Fibroblast of lung (primary cell): Measurements from ENCODE around the gene ADAMTS17. TPM values are rescaled to one million over a fixed set of nuclear protein-coding genes. Genes with fewer than 3 reads are reported as not detected.

ENCODE experiments used
- DNase-seq, 2 donors: peaks; one replicate each; pipeline versions ENCODE4 v3.0.0 to v3.0.0-alpha.2; 2010; ENCODE audit warnings: low read depth in 2 of 2
- H2AFZ ChIP-seq: 2 replicates; pipeline ENCODE4 v1.5.1; 2012; ENCODE audit warnings: low read length, control low read depth, inconsistent platforms
- H3K27ac ChIP-seq: 2 replicates; pipeline ENCODE4 v1.5.1; 2011; ENCODE audit warnings: low read length, control low read depth; ENCODE audit not compliant: insufficient read depth
- H3K27me3 ChIP-seq: 2 replicates; pipeline ENCODE4 v1.5.1; 2011; ENCODE audit warnings: mild to moderate bottlenecking, low read length; ENCODE audit not compliant: control insufficient read depth, insufficient read depth
- H3K36me3 ChIP-seq: 2 replicates; pipeline ENCODE4 v1.5.1; 2011; ENCODE audit warnings: low read length; ENCODE audit not compliant: control insufficient read depth, insufficient read depth
- H3K4me1 ChIP-seq: 2 replicates; pipeline ENCODE4 v1.5.1; 2011; ENCODE audit warnings: low read length; ENCODE audit not compliant: control insufficient read depth, insufficient read depth; ENCODE audit errors: extremely low read depth
- H3K4me2 ChIP-seq: 2 replicates; pipeline ENCODE4 v1.5.1; 2011; ENCODE audit warnings: low read length, control low read depth; ENCODE audit not compliant: insufficient read depth; ENCODE audit errors: extremely low read depth
- H3K4me3 ChIP-seq, 4 experiments: fragments of 200-600 bp in 1 of 4; sonication (generic) in 1 of 4; replicated peaks in 1 of 4; 2 replicates each; pipeline ENCODE4 v1.5.1; 2011 to 2016; ENCODE audit warnings: low read length in 4 of 4, low read depth in 3 of 4, mild to moderate bottlenecking in 3 of 4, control low read depth in 2 of 4, inconsistent platforms in 1 of 4, mixed read lengths in 1 of 4; ENCODE audit not compliant: insufficient read depth in 1 of 4; ENCODE audit errors: control extremely low read depth in 1 of 4
- H3K79me2 ChIP-seq: 2 replicates; pipeline ENCODE4 v1.5.1; 2012; ENCODE audit warnings: mild to moderate bottlenecking, low read length, inconsistent platforms; ENCODE audit not compliant: control insufficient read depth, insufficient read depth
- H3K9ac ChIP-seq: 2 replicates; pipeline ENCODE4 v1.5.1; 2011; ENCODE audit warnings: mild to moderate bottlenecking, low read length, control low read depth; ENCODE audit not compliant: insufficient read depth
- H3K9me3 ChIP-seq: 2 replicates; pipeline ENCODE4 v1.5.1; 2012; ENCODE audit warnings: low read depth, low read length; ENCODE audit not compliant: control insufficient read depth, insufficient read depth
- H4K20me1 ChIP-seq: 2 replicates; pipeline ENCODE4 v1.5.1; 2011; ENCODE audit warnings: low read length; ENCODE audit not compliant: control insufficient read depth, insufficient read depth; ENCODE audit errors: extremely low read depth
- EZH2 ChIP-seq: IDR thresholded peaks from 2 replicates; pipeline ENCODE4 v1.5.1; 2012; ENCODE audit warnings: low read length, control low read depth, mild to moderate bottlenecking; ENCODE audit errors: missing control alignments
- polyA plus RNA-seq, 2 donors: library from polyadenylated mRNA; depleted of rRNA in 1 of 2; stranded (reverse) in 1 of 2; unstranded in 1 of 2; fragments of >200 nt; gene quantifications; 2 replicates each; pipeline ENCODE4 v1.2.1, GENCODE V29; 2011 to 2012; ENCODE audit warnings: missing spikeins in 1 of 2
- total RNA-seq: library from RNA; depleted of rRNA; stranded (reverse); fragments of >200 nt; gene quantifications from 2 replicates; pipeline ENCODE4 v1.2.1, GENCODE V29; 2014
- TF ChIP-seq, protein P1 (sequence below), 2 donors: IDR thresholded peaks in 1 of 2; conservative IDR thresholded peaks in 1 of 2; 1 replicate in 1 of 2; 2 replicates in 1 of 2; pipeline ENCODE4 v1.5.1; 2011 to 2012; ENCODE audit warnings: low read length in 2 of 2, control low read depth in 1 of 2, inconsistent platforms in 1 of 2, low read depth in 1 of 2, mild to moderate bottlenecking in 1 of 2

ADAMTS17 gene
- total and polyA plus RNA-seq, 2 donors (not counting 1 experiment from before 2014, with no cell fraction given): 0.09 to 0.17 TPM

DNA sequence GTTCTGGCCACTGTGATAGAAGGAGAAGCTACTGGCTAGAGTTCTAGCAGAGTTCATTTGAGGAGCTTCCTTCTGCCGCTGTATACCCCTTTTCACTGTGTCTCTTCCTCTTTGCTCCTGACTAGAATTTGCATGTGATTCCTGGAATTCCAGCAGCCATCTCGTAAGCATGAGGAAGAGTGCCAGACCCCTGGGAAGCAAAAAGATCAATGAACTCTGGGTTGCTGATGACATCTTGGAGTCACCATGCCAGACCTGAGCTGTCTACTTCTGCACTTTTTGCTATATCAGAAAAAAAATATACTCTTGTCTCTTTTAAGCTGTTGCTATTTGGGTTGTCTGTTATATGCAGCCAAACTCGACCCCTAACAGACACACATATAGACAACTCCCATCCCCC is 3.7 kb upstream of the ADAMTS17 start:
- Histone ChIP-seq H3K36me3 (no peaks in the 10 kb centered on the region), H3K4me2 (no peak overlapping the region), H3K9me3 (no peaks in the 10 kb centered on the region), H3K27me3 (no peaks in the 10 kb centered on the region), H3K4me1 (no peaks in the 10 kb centered on the region), H3K27ac (no peak overlapping the region), H4K20me1 (no peaks in the 10 kb centered on the region), H3K9ac (no peak overlapping the region), H2AFZ (no peak overlapping the region), H3K79me2 (no peaks in the 10 kb centered on the region), H3K4me3 (no peak overlapping the region)
- TF ChIP-seq, protein P1, sequence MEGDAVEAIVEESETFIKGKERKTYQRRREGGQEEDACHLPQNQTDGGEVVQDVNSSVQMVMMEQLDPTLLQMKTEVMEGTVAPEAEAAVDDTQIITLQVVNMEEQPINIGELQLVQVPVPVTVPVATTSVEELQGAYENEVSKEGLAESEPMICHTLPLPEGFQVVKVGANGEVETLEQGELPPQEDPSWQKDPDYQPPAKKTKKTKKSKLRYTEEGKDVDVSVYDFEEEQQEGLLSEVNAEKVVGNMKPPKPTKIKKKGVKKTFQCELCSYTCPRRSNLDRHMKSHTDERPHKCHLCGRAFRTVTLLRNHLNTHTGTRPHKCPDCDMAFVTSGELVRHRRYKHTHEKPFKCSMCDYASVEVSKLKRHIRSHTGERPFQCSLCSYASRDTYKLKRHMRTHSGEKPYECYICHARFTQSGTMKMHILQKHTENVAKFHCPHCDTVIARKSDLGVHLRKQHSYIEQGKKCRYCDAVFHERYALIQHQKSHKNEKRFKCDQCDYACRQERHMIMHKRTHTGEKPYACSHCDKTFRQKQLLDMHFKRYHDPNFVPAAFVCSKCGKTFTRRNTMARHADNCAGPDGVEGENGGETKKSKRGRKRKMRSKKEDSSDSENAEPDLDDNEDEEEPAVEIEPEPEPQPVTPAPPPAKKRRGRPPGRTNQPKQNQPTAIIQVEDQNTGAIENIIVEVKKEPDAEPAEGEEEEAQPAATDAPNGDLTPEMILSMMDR (conservative IDR thresholded peaks at IDR 0.05 in 1 of 2, IDR thresholded peaks at IDR 0.05 in 1 of 2; ENCODE audit: low read depth in 1 of 2, low read length in 2 of 2): no peak
- no peak for TF ChIP-seq EZH2
- DNase-seq: no peak

DNA sequence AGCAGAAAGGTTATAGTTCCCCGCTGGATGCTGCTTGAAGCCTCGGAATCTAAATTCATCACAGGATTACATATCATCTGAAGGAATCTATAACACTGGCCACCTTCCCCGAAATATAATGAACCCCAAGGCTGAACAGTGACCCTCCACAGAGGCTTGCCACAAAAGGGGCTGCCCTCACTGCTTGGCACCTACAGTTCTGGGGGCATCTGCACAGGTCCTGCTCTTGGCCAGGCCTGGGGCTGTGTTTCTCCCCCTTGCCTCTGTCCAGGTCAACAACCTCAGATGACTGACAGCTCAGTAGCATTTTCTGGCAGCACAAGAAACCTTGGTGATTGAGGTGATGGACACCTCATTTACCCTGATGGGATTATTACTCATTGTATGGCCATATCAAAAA is 1.5 kb upstream of the ADAMTS17 start:
- Histone ChIP-seq H3K9me3 (no peaks in the 10 kb centered on the region), H3K27me3 (no peaks in the 10 kb centered on the region), H3K9ac (no peak overlapping the region), H3K4me1 (no peaks in the 10 kb centered on the region), H3K36me3 (no peaks in the 10 kb centered on the region), H3K27ac (no peak overlapping the region), H3K4me3 (no peak overlapping the region), H3K79me2 (no peaks in the 10 kb centered on the region), H2AFZ (no peak overlapping the region), H3K4me2 (no peak overlapping the region), H4K20me1 (no peaks in the 10 kb centered on the region)
- no peak for TF ChIP-seq EZH2
- TF ChIP-seq, protein P1 (conservative IDR thresholded peaks at IDR 0.05 in 1 of 2, IDR thresholded peaks at IDR 0.05 in 1 of 2; ENCODE audit: low read depth in 1 of 2, low read length in 2 of 2): no peak
- DNase-seq: no peak

DNA sequence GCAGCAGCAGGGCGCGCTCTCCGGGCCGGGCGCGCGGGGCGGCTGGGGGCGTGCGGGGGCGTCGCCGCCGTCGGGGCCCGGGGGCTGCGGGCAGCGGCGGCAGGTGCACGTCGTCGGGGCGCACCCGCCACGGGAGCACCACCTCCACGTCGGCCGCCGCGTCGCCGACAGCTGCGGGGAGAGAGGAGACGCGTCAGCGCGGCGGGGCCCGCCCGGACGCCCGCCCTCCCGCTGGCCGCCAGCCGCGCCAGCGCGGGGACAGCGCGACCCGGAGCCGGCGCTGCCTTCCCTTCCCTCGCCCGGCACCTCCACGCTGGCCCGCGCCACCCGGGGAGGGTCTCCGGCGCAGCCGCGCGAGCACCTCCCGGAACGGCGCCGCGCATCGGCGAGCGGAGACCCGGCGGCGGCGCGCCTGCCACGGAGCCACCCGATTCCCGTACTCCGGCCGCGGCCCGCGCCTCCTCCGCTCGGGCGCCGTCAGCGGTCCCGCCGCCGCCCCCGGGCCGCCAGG is 481 bp downstream of the ADAMTS17 start:
- Histone ChIP-seq H2AFZ (no peak overlapping the region), H3K27me3 (no peaks in the 10 kb centered on the region), H3K27ac (no peak overlapping the region), H3K9ac (no peak overlapping the region), H3K4me2 (peak overlapping the region; percentile 15), H3K36me3 (no peaks in the 10 kb centered on the region), H3K79me2 (no peaks in the 10 kb centered on the region), H3K4me1 (no peaks in the 10 kb centered on the region), H3K4me3 (peak overlapping the region in 1 of 4 experiments; percentile 38), H3K9me3 (no peaks in the 10 kb centered on the region), H4K20me1 (no peaks in the 10 kb centered on the region)
- TF ChIP-seq EZH2: no peak
- TF ChIP-seq, protein P1 (conservative IDR thresholded peaks at IDR 0.05 in 1 of 2, IDR thresholded peaks at IDR 0.05 in 1 of 2; ENCODE audit: low read depth in 1 of 2, low read length in 2 of 2): no peak
- no peak for DNase-seq
